RKO (cell line): ENCODE results near the gene DTNA.
"Not testable (repeated sequence)": the region's sequence is repeated elsewhere in the genome, so short reads cannot be mapped to it uniquely, and the experiment has no call there.

ENCODE experiments used
- DNase-seq: peaks from one replicate; pipeline ENCODE4 v3.0.0-alpha.2; 2016; ENCODE audit warnings: low spot score

Gene DTNA

GRCh38 chr18:34709750-34710441 is at the start of gene DTNA:
TSS of gene DTNA (plus strand) at chr18:34710298. CDS start at chr18:34755977, 45,679 bp downstream.
- DNase-seq: peak; percentile 23

GRCh38 chr18:34660572-34660971 is 49.5 kb upstream of the DTNA start:
- DNase-seq: no peak

GRCh38 chr18:34661464-34662087 is 48.5 kb upstream of the DTNA start:
- DNase-seq: peak; percentile 53

GRCh38 chr18:34676816-34677574 is 33.1 kb upstream of the DTNA start:
- no peak for DNase-seq

- DNase-seq: not testable (repeated sequence)
Measured at GRCh38 chr18:34689750-34690149, 20.3 kb upstream of the DTNA start.

- DNase-seq: no peak
Measured at GRCh38 chr18:34691614-34692013, 18.5 kb upstream of the DTNA start.

GRCh38 chr18:34694591-34695165 is 15.4 kb upstream of the DTNA start:
- DNase-seq: no peak

GRCh38 chr18:34695310-34695709 is 14.8 kb upstream of the DTNA start:
- DNase-seq: no peak

- DNase-seq: no peak
Measured at GRCh38 chr18:34696671-34697070, 13.4 kb upstream of the DTNA start.

- peak; percentile 5 for DNase-seq
Measured at GRCh38 chr18:34697233-34697632, 12.9 kb upstream of the DTNA start.

GRCh38 chr18:34697891-34698290 is 12.2 kb upstream of the DTNA start:
- no peak for DNase-seq

GRCh38 chr18:34701911-34702310 is 8.2 kb upstream of the DTNA start:
- DNase-seq: no peak

GRCh38 chr18:34702814-34703213 is 7.3 kb upstream of the DTNA start:
- DNase-seq: no peak

GRCh38 chr18:34704074-34704473 is 6.0 kb upstream of the DTNA start:
- no peak for DNase-seq

- no peak for DNase-seq
Measured at GRCh38 chr18:34704823-34705222, 5.3 kb upstream of the DTNA start.

- peak; percentile 89 for DNase-seq
Measured at GRCh38 chr18:34707670-34708069, 2.4 kb upstream of the DTNA start.

- no peak for DNase-seq
Measured at GRCh38 chr18:34709104-34709503, 994 bp upstream of the DTNA start.

- no peak for DNase-seq
Measured at GRCh38 chr18:34710458-34710914, 388 bp downstream of the DTNA start.

GRCh38 chr18:34710934-34711333 is 836 bp downstream of the DTNA start:
- DNase-seq: no peak

- not testable (repeated sequence) for DNase-seq
Measured at GRCh38 chr18:34716111-34716510, 6.0 kb downstream of the DTNA start.

- no peak for DNase-seq
Measured at GRCh38 chr18:34718610-34719009, 8.5 kb downstream of the DTNA start.

GRCh38 chr18:34720220-34720619 is 10.1 kb downstream of the DTNA start:
- no peak for DNase-seq

- no peak for DNase-seq
Measured at GRCh38 chr18:34723143-34723542, 13.0 kb downstream of the DTNA start.
